GM19023 (cell line): Measurements from ENCODE around the gene ACE.

ENCODE experiments used
- ATAC-seq: cut with Tn5 transposase; IDR thresholded peaks from one replicate; pipeline ENCODE4 v1.9.1; 2021; ENCODE audit warnings: mild to moderate bottlenecking, moderate library complexity; ENCODE audit not compliant: unreplicated experiment

The ACE gene

DNA sequence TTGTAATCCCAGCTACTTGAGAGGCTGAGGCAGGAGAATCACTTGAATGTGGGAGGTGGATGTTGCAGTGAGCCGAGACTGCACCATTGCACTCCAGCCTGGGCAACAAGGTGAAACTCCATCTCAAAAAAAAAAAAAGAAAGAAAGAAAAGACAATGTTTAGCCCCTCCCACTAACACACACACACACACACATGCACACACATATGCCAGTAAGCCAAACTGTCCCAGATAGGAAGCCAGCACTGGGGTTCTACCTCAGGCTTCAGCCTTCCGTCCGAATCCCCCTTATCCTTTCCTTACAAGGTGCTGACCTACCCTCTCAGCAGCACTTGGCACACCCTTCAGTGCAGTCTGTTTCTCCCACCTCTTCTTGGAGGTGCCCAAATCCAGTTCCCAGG, 37.6 kb downstream of the ACE start:
- ATAC-seq: no peak

DNA sequence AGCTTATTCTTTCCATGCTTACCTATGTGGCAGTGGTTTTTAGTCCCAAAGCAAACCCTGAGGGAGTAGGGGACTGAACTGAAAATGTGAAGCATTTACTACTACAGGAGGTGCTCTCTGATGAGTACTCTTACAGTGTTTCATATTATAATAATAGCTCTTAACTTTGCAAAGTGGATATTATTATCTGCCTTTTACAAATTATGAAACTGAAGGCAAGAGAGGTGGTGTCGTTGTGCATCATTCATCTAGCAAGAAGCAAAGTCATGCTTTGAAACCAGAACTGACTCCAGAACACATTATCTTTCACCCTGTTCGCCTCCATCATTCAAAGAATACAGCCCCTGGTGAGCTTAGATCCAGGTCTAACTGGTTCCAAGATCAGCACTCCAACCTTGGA, 38.1 kb downstream of the ACE start:
- no peak for ATAC-seq

DNA sequence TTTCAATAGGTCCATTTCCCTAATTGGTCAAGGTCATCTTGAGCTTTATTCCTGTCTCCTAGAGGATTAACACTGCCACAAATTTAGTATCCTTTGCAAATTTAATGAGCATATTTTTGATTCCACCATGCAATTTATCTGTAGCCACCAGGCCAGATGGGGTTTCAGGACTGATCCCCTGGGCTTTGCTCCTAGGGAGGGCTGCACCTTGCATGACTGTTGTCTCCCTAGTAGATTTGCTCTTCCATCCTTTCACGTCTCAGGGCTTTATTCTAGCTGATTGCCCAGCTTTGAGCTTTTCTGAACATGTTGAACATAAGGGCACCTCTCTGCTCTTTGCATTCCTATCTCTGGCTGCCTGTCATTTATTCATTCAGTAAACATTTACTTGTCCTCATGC, 38.6 kb downstream of the ACE start:
- no peak for ATAC-seq

DNA sequence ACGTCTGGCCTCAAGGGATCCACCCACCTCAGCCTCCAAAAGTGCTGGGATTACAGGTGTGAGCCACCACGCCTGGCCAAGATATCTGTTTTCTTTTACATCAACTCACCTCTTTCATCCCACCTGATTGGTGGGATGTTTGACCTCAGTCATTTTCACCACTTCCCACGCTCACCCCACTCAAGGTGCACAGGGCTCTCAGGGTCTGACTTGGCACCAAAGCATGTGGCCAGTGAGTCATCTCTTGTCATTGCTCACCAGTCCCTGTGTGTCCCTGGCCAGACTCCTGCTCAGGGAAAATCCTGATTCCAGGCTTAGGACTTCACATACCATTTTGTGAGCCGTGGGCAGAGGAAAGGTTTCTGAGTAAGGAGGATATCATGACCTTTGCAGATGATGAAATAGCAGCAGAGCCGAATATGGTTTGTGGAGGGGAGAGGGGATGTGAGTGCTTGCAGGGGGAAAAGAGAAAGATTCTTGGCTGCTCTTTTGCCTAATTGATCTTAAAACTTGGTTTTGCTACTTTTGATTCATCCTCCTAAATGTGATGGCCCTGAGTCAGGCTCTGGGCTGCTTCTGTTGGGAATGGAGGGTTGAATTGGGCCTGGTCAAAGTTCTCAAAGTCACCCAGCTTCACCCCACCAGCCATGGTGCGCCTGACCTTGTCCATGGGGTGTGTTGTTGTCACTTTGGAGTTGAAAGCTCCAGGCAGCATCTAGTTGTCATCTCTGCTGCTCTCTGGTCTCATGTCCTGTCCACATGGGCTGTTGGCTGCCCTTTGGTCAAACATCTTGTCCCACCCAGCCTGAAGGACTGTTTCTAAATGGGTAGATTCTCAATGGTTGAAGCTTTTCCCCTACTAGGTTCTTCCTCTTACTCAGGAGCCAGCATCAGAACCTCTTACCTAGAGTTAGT, 40.3 kb downstream of the ACE start:
- no peak for ATAC-seq

DNA sequence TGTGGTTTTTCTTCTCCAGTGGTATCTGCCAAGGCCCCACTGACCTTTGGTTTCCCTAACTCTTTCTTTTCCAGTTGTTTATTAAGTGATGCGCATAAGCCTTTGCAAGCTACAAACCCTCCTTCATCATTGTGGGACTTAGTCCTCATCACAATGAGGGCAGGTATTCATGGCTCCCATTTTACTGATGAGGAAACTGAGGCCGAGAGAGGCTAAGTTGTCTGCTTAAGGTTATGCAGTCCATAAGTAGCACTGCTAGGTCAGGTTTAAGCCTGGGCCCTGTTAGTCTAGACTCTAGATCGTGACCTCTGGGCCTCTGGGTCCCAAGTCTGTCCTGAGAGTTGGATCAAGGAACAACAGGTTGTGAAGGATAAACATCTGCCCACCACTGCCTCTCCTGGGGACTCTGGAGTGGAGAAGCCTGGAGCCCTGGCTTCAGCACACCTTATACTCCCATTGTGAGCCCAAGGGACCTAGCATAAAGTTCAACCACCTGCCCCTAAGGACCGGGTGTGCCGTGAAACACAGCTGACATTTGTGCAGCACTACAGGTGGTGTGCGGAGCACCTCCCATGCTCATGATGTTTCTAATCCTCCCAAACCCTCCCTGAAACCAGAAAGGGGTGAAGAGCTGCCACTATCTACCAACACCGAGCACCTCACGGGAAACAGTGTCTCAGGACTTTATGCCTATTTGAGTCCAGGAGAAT, 41.1 kb downstream of the ACE start:
- ATAC-seq: no peak

DNA sequence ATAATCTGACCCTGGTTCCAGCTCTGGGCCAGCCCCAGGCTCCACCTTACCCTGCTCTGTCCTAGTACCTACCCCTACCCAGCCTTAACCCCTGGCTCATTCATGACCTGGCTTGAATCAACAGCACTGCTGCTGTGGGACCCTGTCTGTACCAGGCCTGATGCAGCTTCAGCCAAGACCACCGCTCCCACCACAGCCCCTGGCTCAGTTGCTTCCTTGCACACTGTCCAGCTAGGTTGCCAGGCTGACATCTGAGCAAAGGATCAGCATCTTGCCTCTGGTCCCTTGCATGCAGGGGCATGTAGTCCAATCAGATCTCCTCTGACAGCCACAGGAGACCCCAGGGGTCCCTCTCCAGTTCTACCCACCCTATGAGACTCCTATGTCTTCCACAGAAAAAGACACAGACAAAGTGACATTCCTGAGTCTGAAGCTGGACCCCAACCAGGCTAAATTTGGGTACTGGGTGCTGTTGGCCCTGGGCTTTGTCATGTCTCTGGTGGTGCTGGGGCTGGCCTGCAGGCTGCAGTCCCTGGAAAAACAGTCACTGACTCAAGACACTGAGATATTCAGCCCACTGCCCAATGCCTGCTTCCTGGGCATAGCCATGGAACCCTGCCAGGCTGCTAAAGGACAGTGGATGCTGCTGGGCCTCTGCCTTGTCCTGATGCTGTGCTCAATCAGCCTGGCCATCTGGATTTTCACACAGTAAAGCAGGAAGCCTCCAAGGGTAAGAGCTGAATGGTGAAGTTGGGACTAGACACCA, 42.4 kb downstream of the ACE start:
- no peak for ATAC-seq

DNA sequence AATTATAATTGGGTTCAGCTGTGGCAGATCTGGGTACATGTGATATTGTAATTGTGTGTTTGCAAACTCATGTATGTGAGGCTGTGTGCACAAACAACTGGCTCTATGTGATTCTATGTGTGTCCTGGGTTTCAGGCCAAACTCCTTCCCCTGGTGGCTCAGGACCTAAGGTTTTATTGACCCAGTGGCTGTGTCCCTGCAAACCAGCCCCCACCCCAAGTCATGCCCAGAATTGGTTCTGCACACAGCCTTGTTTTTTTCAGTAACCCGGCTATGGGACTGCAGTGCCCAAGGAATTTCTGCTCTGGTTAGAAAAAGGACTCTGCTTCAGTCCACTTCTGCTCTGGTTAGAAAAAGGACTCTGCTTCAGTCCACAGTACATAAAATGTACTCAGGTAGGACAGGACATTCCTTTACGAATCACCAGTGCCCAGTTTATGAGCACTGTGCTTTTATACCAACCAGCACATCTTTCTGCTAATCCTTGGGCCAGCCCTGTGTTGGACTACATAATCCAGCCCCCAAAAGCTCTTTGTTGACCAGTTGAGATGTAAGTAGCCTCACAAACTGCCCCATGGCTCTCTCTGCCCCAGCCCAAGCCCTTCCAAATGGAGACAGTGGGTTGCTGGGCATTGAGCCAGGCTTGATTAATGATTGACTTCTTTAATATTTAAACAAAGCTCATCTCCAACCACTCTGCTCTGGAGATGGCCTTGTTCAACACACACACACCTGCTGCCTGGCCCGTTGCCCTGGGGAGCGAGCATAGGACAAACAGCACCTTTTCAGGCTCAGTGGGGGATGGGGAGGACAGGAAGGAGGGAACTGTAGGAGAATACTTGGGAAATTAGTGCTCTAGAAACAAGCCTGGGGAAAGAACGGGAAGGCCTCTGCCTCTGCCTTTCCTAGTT, 43.4 kb downstream of the ACE start:
- ATAC-seq: no peak

DNA sequence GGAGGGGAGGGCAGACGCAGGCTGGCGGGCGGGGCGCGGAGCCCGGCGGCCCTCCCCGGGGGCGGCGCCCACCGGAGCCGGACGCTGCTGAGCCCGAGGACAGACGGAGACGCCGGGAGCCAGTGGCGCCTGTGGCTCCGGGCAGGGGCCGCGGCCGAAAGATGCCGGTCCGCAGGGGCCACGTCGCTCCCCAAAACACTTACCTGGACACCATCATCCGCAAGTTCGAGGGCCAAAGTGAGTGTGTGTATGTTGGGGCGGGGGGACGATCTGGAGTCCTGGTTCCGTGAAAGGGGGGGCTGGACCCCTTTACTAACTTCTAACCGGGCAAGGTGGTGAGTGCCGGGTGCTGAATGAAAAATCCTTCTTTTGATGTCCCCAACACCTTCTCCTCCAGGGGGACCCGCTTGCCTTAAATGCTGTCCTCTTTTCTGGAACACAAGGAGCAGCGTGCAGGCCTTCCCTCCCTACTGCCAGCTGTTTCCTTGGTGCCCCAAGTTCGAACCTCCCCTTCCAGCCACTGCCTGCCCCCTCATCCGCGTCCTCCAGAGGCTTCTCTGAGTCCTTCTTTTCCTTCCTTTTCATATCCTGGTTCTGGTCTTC, 46.5 kb downstream of the ACE start, which contains the start of gene KCNH6:
KCNH6 (plus strand) TSS at position 106 of the 603 bp plus-strand sequence; CDS start at position 162, 56 bp downstream.
- ATAC-seq: no peak

DNA sequence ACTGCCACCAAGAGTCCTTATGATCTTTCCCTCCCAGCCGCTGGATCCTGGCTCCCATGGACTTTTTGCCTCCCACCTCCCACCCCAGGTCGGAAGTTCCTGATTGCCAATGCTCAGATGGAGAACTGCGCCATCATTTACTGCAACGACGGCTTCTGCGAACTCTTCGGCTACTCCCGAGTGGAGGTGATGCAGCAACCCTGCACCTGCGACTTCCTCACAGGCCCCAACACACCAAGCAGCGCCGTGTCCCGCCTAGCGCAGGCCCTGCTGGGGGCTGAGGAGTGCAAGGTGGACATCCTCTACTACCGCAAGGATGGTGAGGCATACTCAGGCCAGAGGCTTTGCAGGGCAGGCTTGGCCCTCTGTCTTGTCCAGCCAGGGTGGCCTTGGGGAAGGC, 47.2 kb downstream of the ACE start:
- no peak for ATAC-seq

DNA sequence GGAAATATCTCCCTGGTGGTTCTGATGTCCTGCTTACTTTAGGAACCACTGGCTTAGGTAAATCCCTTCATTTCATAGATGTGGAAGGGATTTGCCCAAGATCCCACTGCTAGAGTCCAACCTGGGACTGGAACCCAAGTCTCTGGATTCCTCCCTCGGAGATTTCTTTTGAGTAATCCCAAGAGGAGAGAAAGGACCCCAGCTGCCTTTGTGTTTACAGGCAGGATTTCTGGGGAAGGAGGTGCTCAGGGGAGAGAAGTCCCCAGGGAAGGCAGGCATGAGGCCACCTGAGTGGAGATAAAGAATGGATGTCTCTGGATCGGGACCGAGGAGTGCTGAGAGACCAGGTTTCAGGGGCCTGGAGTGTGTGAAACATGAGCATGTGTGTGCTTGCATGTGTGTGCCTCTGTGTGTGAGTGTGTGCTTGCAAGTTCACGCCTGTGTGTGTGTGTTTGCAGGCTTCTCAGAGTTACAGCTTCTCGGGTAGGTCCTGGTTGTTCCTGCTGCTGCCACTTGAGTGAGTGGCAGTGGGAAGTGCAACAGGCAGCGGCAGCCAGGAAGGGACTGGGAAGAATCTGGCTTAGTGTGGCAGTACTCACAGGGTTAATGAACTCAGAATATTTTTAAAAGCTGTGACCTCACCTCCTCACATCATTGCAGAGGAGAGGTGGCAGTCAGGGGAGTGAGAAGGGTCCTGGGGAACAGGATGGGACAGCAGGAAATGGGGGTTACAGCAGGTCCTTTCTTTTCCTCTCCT, 48.5 kb downstream of the ACE start:
- no peak for ATAC-seq

DNA sequence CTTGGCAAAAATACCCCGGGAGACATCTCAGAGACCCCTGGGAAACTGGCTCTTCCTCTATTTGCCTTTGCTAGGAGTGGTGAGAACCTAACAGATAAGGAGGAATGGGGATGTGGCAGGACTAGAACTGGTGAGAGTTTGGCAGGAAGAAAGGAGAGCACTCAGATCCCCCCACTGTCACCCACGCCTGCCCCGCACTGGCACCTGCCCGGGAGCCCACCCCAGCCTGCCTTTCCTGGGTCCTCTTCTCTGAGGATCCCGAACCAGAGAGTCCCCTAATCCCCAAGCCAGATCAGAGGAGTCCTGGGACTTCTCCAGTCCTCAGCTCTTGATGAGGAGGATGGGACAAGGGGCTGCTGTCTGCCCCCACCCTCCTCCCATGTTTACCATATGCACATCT, 50.0 kb downstream of the ACE start:
- no peak for ATAC-seq

DNA sequence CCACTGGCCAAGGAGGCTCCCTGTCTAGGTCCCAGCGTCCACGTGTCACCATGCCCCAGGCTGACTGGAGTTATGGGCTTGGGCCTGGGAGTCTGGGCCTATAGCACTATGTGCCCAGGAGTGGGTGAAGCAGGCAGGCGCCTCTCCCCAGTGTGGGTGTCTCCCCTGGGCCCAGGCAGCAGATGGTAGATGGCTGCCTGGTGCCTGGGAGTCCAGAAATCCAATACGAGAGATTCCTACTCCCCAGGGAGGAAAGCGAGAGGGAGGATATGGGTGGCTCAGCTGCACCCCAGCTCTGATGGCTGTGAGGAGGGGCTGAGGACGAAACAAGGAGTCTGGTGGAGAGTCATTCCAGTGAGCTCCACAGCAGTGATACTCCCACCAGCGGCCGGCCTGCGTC, 51.3 kb downstream of the ACE start:
- ATAC-seq: no peak

DNA sequence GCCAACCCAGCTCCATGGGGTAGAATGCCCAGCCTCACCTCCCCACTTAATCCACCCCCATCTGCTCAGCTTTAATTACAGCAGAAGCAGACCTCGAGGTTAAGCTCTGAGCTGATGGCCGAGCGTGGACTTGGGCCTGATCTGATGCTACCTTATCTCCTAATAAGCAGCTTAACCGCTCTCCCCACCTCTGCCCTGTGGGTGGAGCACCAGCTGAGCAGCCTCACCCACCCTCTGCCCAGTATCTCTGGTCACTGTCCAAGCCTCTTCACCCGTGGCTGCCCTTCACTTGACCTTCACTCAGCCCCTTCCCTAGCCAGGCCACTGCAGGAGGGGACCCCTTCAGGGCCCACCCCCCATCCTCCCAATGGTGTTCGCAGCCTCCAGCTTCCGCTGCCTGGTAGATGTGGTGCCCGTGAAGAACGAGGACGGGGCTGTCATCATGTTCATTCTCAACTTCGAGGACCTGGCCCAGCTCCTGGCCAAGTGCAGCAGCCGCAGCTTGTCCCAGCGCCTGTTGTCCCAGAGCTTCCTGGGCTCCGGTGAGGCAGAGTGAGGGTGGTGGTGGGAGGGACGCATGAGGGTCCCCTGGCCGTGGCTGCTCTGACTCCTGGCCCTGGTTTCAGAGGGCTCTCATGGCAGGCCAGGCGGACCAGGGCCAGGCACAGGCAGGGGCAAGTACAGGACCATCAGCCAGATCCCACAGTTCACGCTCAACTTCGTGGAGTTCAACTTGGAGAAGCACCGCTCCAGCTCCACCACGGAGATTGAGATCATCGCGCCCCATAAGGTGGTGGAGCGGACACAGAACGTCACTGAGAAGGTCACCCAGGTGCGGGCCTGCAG, 53.1 kb downstream of the ACE start:
- ATAC-seq: no peak

DNA sequence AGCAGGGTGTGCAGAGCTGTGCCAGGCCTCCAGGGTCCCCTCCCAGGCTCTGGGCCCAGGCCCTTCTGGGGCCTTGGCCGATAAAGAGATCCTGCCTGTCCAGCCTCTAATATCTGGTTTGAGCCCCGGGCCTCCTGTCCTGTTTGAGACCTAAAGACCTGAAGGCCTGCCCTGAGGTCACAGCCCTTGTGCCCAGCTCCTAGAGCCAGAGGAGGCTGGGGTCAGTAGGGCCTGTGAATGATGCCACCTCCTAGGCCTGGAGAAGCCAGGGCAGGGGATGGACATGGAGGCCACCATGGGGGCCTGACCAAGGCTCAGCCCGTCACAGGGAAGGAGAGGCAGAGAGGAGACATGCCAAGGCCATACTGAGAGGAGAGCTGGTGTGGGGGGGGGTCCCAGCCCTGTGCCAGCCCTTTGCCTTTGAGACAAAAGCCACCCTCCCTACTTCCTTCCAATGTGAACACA, 53.7 kb downstream of the ACE start:
- no peak for ATAC-seq

DNA sequence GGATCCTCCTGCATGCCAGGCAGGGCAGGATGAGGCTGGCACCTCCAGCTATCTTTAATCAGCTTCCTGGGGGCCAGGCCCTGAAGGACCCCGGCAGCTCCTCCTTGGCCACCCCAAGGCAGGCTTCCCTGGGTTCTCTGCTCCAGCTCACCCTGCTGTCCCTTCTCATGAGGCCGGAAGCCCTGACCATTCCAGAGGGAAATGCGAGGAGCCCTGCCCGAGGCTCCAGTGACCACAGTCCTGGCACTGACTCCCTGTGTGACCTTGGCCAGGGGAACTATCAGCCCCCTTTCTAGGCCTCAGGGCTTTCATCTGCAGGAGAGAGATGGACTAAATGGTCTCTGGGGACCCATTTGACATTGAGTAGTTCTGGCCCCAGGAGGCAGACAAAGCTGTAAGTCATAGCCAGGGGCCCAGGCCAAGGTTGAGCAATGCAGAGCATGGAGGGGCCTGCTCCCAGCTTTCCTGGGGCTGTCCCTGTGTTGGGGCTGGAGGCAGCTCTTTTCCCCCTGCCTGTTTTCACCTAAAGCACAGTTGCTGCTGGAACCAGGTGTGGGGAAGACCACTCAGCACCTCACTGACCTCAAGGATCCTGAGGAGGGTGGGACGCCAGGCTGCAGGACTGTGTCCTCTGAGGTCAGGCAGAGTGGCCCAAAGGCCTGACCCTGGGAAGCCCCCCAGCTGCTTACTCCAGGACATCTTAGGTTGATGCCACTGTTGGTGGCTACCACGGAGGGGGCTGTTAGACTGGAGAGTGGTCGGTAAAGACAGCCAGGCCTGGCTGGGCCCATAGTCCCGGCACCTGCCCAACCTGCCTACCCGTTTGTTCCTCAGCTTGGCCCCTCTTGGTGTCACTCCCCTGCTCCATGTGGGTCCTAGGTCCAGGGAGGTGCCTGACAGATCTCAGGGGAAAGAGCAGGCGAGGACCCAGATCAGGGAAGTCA, 54.4 kb downstream of the ACE start:
- no peak for ATAC-seq

DNA sequence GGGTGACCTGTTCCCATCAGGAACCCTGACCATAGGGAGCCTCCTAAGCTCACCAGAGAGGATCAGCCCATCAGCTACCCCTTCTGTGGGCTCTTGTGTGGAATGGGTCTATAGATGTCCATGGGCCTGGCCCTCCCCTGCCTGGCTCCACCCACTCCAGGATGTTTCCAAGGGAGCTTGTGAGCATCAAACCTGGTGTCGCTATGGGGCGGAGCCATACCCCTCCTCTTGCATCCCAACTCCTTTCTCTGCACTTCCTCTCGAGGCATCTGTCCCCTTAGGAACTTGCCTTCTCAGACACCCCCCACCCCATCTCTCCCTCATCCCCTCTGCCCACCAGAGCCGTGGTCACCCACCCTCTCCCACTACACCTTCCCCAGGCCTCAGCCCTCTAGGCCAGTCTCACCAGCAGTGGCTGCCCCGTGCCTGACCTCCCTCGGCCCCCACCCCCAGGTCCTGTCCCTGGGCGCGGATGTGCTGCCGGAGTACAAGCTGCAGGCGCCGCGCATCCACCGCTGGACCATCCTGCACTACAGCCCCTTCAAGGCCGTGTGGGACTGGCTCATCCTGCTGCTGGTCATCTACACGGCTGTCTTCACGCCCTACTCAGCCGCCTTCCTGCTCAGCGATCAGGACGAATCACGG, 56.7 kb downstream of the ACE start:
- no peak for ATAC-seq
